Stimulated activated CD4-positive, alpha-beta T cell treated with anti-CD3 and anti-CD28 coated beads, Interleukin-1b, Interleukin-23, amount 100 ng/mL, for 24 hours (primary cell): ENCODE data around the gene MASP1.

Experiments used
- DNase-seq, 4 experiments: peaks; one replicate each; pipeline ENCODE4 v3.0.0-alpha.2; 2020; ENCODE audit warnings: low read depth in 4 of 4, low spot score in 1 of 4

Gene MASP1

GRCh38 chr3:187291512-187292132, at the start of gene MASP1:
Gene MASP1, minus strand, starts transcription at chr3:187291737. Its CDS starts 105 bp downstream, at chr3:187291632.
- DNase-seq: no peak

- no peak for DNase-seq
Measured at GRCh38 chr3:187340578-187340977, 49.0 kb upstream of the MASP1 start.

- DNase-seq: no peak
Measured at GRCh38 chr3:187336322-187336721, 44.8 kb upstream of the MASP1 start.

GRCh38 chr3:187334904-187335303, 43.4 kb upstream of the MASP1 start:
- no peak for DNase-seq

GRCh38 chr3:187328691-187329090, 37.2 kb upstream of the MASP1 start:
- no peak for DNase-seq

DNA sequence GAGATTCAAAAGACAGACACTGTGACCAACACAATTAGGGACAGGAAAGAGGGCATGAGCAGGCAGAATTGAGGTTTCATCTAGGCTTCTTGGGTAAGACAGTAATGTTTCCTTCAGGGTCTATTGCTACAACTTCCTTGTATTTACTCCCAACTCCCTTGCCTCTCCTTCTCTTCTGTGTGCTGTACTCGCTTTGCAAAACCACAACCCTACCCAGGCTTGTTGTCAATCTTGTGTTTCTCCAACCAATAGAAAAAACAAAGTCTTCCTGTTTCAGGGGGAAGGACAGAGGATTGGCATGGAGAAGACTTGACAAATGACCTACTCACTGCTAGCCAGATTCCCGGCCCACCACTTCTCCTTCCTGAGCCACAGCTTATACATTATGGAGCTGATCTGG, 36.3 kb upstream of the MASP1 start:
- DNase-seq: no peak

- DNase-seq: no peak
Measured at GRCh38 chr3:187325632-187326031, 34.1 kb upstream of the MASP1 start.

GRCh38 chr3:187323091-187323490, 31.6 kb upstream of the MASP1 start:
- no peak for DNase-seq

GRCh38 chr3:187322291-187322690, 30.8 kb upstream of the MASP1 start:
- DNase-seq: no peak

- no peak for DNase-seq
Measured at GRCh38 chr3:187321766-187322165, 30.2 kb upstream of the MASP1 start.

GRCh38 chr3:187319699-187320302, 28.3 kb upstream of the MASP1 start:
- DNase-seq: peak; percentile 4 to 47 (median 28)

DNA sequence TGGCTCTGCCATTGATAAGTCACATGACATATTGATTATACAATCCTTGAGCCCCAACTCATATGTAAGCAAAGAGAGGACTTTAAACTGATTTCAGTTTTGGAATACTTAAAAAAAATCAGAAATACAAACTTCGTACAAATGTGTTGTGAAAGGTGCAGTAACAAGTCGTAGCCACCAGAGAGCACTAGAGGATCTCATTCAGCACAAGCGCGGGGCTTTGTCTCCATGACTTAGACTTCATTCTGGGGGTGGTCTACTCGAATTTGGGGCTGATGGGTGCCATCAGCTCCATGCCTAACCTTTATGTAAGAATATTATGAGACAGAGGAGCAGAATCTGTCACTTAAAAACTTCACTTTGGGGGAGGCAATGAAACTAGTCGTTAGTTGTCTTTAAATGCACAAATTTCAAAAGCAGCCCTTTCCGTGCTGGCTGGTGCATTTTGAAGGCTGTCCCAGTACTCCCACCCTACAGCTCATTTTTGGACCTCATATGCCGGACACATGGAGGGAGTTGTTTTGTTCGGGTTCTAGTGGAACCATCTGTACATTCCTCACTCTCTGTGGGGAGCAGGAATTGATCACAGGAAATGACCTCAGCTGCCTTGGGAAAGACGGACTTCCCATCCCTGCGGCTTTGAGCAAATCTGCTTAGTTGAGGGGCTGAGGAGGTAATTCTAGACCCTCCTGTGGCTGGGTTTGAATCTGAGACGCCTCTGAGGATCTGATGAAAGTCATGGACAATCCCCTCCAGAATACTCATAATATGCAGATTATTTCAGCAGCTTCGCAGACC, 27.5 kb upstream of the MASP1 start:
- peak in 3 of 4 experiments; percentile 13 to 14 (median 13) for DNase-seq

- DNase-seq: no peak
Measured at GRCh38 chr3:187315872-187316271, 24.3 kb upstream of the MASP1 start.

- no peak for DNase-seq
Measured at GRCh38 chr3:187314176-187314575, 22.6 kb upstream of the MASP1 start.

DNA sequence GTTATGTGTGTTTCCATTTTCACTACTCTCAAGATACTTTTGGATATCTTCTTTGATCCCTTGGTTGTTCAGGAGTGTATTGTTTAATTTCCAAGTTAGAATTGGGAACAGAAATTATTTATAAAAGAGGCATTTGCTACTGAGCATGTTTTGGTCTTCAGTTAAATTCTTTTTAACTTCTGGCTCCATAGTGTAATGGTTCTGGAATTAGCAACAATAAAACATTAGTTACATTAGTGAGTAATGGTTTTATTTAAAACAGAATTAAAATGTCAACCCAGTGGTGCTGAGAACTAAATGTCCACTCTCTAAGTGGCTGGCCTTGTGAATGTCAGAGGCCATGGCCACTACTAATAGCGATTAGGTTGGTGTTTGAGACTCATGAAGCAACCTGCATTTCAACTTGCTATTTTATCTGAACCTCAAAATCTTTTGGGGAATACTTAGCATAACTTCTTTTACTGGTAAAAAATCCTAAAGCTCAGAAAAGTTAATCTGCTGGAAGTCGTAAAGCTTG, 19.5 kb upstream of the MASP1 start:
- no peak for DNase-seq

GRCh38 chr3:187310226-187310625, 18.7 kb upstream of the MASP1 start:
- DNase-seq: no peak

GRCh38 chr3:187305881-187306280, 14.3 kb upstream of the MASP1 start:
- DNase-seq: no peak

DNA sequence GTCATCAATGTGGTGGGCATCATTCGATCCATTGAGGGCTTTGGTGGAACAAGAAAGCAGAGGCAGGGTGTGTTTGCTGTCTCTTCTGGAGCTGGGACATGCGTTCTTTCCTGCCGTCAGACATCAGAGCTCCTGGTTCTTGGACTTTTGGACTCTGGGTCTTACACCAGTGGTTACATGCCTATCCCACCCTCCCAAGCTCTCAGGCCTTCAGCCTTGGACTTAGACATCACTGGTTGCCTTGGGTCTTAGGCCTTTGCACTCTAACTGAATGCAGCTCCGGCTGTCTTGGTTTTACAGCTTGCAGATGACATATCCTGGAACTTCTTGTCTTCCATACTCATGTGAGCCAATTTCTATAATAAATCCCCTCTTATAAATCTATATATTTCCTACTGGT, 8.1 kb upstream of the MASP1 start:
- no peak for DNase-seq

DNA sequence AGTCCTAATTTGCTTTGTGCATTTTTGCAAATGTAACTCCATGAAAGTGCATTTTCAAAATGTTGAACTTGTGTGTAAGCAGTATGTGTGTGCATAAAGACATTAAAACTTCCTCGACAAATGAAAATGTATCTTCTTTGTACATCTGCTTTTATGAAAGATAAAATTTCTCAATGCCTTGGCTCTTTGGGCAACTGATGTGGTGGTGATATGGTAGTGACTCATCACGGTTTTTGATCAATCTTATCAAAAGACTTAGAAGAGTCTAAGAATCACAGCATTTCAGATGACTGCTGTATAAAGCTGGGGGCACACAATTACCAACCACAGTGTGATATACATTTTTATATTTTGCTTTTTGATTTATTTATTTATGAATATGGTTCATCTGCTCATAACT, 5.4 kb upstream of the MASP1 start:
- no peak for DNase-seq

GRCh38 chr3:187296058-187296457, 4.5 kb upstream of the MASP1 start:
- no peak for DNase-seq

GRCh38 chr3:187295316-187296034, 3.9 kb upstream of the MASP1 start:
- DNase-seq: no peak
